Calu3 (cell line): Measurements from ENCODE around the gene DNAH9. TPM values are rescaled to one million over a fixed set of nuclear protein-coding genes. Genes with fewer than 3 reads are reported as not detected.
"Not testable (repeated sequence)": the region's sequence is repeated elsewhere in the genome, so short reads cannot be mapped to it uniquely, and the experiment has no call there.

Experiments
- BruUV-seq: library from RNA; stranded (reverse); fragments of 400-500 nt; replicated peaks from 2 replicates; lab custom pipeline; 2021; lab: Mats Ljungman, UMichigan
- CTCF ChIA-PET: fragments of 300-600 bp; sonication (Branson Sonifier 250); formaldehyde crosslinking; loops from one replicate; lab custom pipeline; 2022; ENCODE audit warnings: antibody characterized with exemption; lab: Charles Lee
- DNase-seq: peaks from one replicate; pipeline ENCODE4 v3.0.0; 2022
- H3K27ac Mint-ChIP-seq: one replicate; pipeline ENCODE4 v1.8.0; 2022; ENCODE audit warnings: mixed read lengths; ENCODE audit not compliant: unreplicated experiment
- H3K27me3 Mint-ChIP-seq: one replicate; pipeline ENCODE4 v1.8.0; 2022; ENCODE audit warnings: mixed read lengths; ENCODE audit not compliant: unreplicated experiment
- H3K36me3 Mint-ChIP-seq: one replicate; pipeline ENCODE4 v1.8.0; 2022; ENCODE audit warnings: mild to moderate bottlenecking, moderate library complexity, mixed read lengths; ENCODE audit not compliant: insufficient read depth, unreplicated experiment
- H3K4me1 Mint-ChIP-seq: one replicate; pipeline ENCODE4 v1.8.0; 2022; ENCODE audit warnings: mild to moderate bottlenecking, low read depth, mixed read lengths; ENCODE audit not compliant: unreplicated experiment
- H3K4me3 Mint-ChIP-seq: one replicate; pipeline ENCODE4 v1.8.0; 2022; ENCODE audit warnings: mild to moderate bottlenecking, low read depth, moderate library complexity, mixed read lengths; ENCODE audit not compliant: unreplicated experiment
- H3K9me3 Mint-ChIP-seq: one replicate; pipeline ENCODE4 v1.8.0; 2022; ENCODE audit warnings: low read depth, mixed read lengths; ENCODE audit not compliant: unreplicated experiment
- intact Hi-C: fragments of 100-400 bp; cut with micrococcal nuclease; formaldehyde crosslinking; loops from one replicate; pipeline ENCODE4 v1.10.0; 2022; ENCODE audit not compliant: unreplicated experiment
- total RNA-seq: library from RNA; stranded (reverse); gene quantifications from 2 replicates; pipeline ENCODE4 v1.2.3, GENCODE V29; 2022
- TF ChIP-seq, protein P1 (sequence below): fragments of 200-600 bp; IDR thresholded peaks from one replicate; pipeline ENCODE4 v1.8.0; 2022; ENCODE audit warnings: antibody characterized with exemption; ENCODE audit not compliant: unreplicated experiment

The DNAH9 gene
- total RNA-seq, 1 experiment from 2014 or later, result 0.19 TPM

DNA sequence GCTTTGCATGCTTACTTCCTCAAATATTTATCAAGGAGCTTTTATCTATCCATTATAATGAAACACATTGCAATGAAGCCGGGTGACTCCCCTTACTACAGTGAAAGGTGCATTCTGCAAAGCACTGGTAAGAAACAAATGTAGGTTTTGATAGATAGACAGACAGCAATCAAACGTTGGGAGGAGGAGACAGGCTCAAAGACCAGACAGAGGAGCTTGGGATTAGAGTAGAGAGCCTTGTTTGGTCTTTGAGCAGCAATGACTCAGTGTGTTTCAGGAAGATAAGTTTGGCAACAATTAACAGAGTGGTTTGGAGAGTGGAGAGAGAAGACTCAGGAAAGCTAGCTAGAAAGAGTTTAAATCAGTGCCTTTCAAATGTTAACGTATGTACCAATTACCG is 330.2 kb downstream of the DNAH9 start:
- no TSS peak for BruUV-seq
- H3K27me3 Mint-ChIP-seq, result no peaks in the 10 kb centered on the region
- no peak overlapping the region for H3K4me3 Mint-ChIP-seq
- CTCF ChIA-PET, result no interaction called here
- H3K4me1 Mint-ChIP-seq, result no peaks in the 10 kb centered on the region
- peaks cover 3% of the 10 kb centered on the region for H3K36me3 Mint-ChIP-seq
- no peak for DNase-seq
- peaks cover 6% of the 10 kb centered on the region for H3K9me3 Mint-ChIP-seq
- TF ChIP-seq, protein P1, sequence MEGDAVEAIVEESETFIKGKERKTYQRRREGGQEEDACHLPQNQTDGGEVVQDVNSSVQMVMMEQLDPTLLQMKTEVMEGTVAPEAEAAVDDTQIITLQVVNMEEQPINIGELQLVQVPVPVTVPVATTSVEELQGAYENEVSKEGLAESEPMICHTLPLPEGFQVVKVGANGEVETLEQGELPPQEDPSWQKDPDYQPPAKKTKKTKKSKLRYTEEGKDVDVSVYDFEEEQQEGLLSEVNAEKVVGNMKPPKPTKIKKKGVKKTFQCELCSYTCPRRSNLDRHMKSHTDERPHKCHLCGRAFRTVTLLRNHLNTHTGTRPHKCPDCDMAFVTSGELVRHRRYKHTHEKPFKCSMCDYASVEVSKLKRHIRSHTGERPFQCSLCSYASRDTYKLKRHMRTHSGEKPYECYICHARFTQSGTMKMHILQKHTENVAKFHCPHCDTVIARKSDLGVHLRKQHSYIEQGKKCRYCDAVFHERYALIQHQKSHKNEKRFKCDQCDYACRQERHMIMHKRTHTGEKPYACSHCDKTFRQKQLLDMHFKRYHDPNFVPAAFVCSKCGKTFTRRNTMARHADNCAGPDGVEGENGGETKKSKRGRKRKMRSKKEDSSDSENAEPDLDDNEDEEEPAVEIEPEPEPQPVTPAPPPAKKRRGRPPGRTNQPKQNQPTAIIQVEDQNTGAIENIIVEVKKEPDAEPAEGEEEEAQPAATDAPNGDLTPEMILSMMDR, result no peak
- intact Hi-C loops, result no loop called here
- H3K27ac Mint-ChIP-seq, result no peak overlapping the region

DNA sequence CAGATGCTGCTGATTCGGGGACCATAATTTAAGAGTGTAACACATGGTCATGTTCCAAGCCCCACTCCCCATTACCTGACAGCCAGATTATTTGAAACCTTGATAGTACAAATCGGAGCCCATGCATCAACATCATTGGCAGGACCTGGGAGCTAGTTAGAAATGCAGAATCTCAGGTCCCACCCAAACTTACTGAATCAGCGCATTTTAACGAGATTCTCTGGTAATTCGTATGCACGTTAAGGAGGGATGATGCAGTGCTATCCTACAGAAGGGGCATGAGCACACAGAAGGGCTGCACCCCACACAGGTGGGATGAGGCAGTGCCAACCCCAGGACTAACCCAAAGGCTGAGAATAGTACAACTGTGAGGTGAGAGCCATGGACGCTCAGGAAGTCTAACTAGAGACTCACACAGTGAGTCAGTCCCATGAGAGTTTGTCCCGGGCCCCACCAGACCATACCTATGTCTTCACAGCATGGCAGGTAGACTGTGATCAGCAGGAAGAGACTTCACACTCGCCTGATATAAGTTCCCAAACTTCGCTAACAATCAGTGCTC is 334.1 kb downstream of the DNAH9 start:
- Mint-ChIP-seq H3K27ac (no peak overlapping the region), H3K9me3 (peaks cover 2% of the 10 kb centered on the region), H3K4me3 (no peak overlapping the region), H3K27me3 (peaks cover 12% of the 10 kb centered on the region), H3K4me1 (no peaks in the 10 kb centered on the region), H3K36me3 (no peaks in the 10 kb centered on the region)
- CTCF ChIA-PET, result interaction anchor here (1.0 kb wide), 1 partner anchor 65 kb away, joined by 3 read pairs; the partner anchor contains the start of gene ZNF18
- TF ChIP-seq, protein P1, result no peak
- DNase-seq, result no peak
- intact Hi-C loops, result no loop called here
- no TSS peak for BruUV-seq

DNA sequence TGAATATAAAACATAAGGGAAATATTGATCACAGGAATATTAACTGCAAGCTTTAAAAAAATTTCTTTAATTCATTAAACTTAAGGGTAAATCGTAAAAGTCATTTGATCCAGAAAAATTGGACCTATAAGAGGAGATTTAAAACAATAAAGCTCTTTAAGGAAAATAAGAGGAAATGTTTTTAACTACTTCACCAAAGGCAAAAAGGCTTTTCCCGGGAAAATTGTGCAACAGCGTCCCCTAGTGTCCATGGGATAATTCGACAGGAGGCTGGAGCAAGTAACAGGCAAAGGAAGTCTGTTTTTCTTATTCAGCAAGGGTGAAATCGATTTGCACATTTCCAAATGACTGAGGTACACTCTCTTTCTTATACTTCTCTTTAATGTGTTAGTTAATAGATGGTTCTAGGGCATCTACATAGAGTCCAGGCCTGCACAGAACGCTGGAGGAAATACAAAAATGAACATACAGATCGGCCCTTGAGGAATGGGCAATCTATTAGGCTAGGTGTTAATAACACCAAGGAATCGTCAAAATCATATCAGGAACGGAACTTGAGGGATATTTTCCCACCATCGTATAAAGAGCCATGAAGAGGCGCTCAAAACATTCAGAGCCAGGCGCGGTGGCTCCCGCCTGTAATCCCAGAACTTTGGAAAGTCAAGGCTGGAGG is 337.6 kb downstream of the DNAH9 start:
- CTCF ChIA-PET, result no interaction called here
- intact Hi-C loops, result loop anchor here (2.0 kb wide), 1 partner anchor 1057 kb away; no protein-coding TSS in a partner anchor
- H3K36me3 Mint-ChIP-seq, result no peaks in the 10 kb centered on the region

DNA sequence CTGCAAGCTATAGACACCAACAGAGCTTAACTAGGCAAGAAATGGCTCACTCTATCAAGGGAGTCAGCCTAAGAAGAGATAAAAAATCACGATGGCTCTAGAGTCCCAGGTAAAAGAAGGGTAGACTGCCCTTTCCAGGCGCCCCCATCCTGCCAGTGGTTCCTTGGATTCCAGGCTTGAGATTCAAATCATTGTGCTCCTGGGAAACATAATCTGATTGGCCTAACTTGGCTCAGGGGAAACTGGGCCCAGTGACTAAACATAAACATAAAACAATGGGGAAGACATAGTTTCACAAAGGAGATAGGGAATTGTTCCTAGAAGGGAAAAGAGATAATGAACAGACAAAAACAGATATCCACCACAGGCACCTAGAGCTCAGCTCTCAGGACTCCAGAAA is 342.6 kb downstream of the DNAH9 start:
- CTCF ChIA-PET, result no interaction called here
- Mint-ChIP-seq H3K36me3 (no peaks in the 10 kb centered on the region), H3K4me3 (no peak overlapping the region), H3K4me1 (no peaks in the 10 kb centered on the region), H3K9me3 (no peaks in the 10 kb centered on the region), H3K27ac (no peak overlapping the region), H3K27me3 (peaks cover 12% of the 10 kb centered on the region)
- DNase-seq, result no peak
- intact Hi-C loops, result no loop called here
- TF ChIP-seq, protein P1, result no peak
- BruUV-seq, result no TSS peak

More for the DNA sequence above, 337.6 kb downstream of the DNAH9 start:
- peak; percentile 46 for DNase-seq
- Mint-ChIP-seq H3K4me1 (no peaks in the 10 kb centered on the region), H3K9me3 (no peaks in the 10 kb centered on the region), H3K4me3 (no peak overlapping the region), H3K27me3 (peaks cover 12% of the 10 kb centered on the region), H3K27ac (no peak overlapping the region)
- TF ChIP-seq, protein P1, result no peak
- BruUV-seq, result no TSS peak

DNA sequence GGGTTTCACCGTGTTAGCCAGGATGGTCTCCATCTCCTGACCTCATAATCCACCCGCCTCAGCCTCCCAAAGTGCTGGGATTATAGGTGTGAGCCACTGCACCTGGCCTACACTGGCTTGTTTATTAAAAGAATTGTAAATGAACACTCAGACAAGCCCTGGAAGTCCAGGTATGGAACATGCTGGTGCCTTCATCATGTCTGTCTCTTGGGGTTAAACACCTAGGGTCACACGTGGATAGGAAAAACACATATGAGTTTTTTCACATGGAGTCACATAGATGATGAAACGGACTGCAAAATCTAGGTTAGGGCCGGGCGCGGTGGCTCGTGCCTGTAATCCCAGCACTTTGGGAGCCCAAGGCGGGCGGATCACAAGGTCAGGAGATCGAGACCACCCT is 344.8 kb downstream of the DNAH9 start:
- H3K4me3 Mint-ChIP-seq, H3K36me3 Mint-ChIP-seq, intact Hi-C loops, DNase-seq, H3K27me3 Mint-ChIP-seq, H3K27ac Mint-ChIP-seq, BruUV-seq, CTCF ChIA-PET, H3K9me3 Mint-ChIP-seq, H3K4me1 Mint-ChIP-seq: not testable (repeated sequence)
